HepG2 (cell line): Measurements from ENCODE around the gene SLC13A5. TPM values are rescaled to one million over a fixed set of nuclear protein-coding genes. Genes with fewer than 3 reads are reported as not detected.

Experiments
- ATAC-seq: fragments of 200-7000 bp; cut with Tn5 transposase; 3 replicates; pipeline ENCODE4 v1.9.1; 2020; ENCODE audit warnings: mild to moderate bottlenecking, moderate library complexity
- BruUV-seq: library from RNA; stranded (reverse); fragments of 400-500 nt; replicated peaks from 2 replicates; lab custom pipeline; 2021; lab: Mats Ljungman, UMichigan
- CTCF ChIA-PET: fragments of 300-600 bp; formaldehyde crosslinking; extraction: SDS; loops from one replicate; lab custom pipeline; 2021; ENCODE audit warnings: low total read pairs, inconsistent platforms, low intra/inter-chr PET ratio; lab: Yijun Ruan, JAX
- POLR2A ChIA-PET: fragments of 350-600 bp; sonication (Branson Sonifier 250); formaldehyde crosslinking; loops from one replicate; lab custom pipeline; 2020; ENCODE audit warnings: antibody characterized with exemption, inconsistent platforms; lab: Yijun Ruan, JAX
- DNase-seq: peaks from one replicate; pipeline ENCODE4 v3.0.0-alpha.2; 2015; ENCODE audit warnings: low spot score
- FAIRE-seq: peaks from 3 replicates; lab custom pipeline; 2011; peaks lifted over from hg19 to GRCh38; lab: Jason Lieb, UNC
- H2AFZ ChIP-seq: one replicate; pipeline ENCODE4 v1.6.1; 2011; ENCODE audit warnings: low read length, inconsistent platforms
- H3K27ac ChIP-seq: fragments of 300-600 bp; 3 replicates; pipeline ENCODE4 v1.8.0; 2011; ENCODE audit warnings: mixed run types, mild to moderate bottlenecking, mixed read lengths, low read length, inconsistent platforms; ENCODE audit not compliant: insufficient read depth; ENCODE audit errors: extremely low read length
- H3K27me3 ChIP-seq, 2 experiments: fragments of 200-600 bp in 1 of 2; 2 replicates in 1 of 2; 3 replicates in 1 of 2; pipeline versions ENCODE4 v1.6.0 to v1.8.0; 2011; ENCODE audit warnings: low read length in 2 of 2, mild to moderate bottlenecking in 2 of 2, moderate library complexity in 2 of 2, inconsistent platforms in 1 of 2; ENCODE audit not compliant: insufficient read depth in 2 of 2, control insufficient read depth in 1 of 2
- H3K36me3 ChIP-seq, 2 experiments: fragments of 200-600 bp in 1 of 2; replicated peaks in 1 of 2; 2 replicates in 1 of 2; 3 replicates in 1 of 2; pipeline versions ENCODE4 v1.5.1 to v1.8.0; 2011; ENCODE audit warnings: low read length in 2 of 2, inconsistent platforms in 1 of 2; ENCODE audit not compliant: insufficient read depth in 2 of 2, control insufficient read depth in 1 of 2
- H3K4me1 ChIP-seq: 2 replicates; pipeline ENCODE4 v1.5.1; 2012; ENCODE audit warnings: low read length, inconsistent platforms; ENCODE audit not compliant: insufficient read depth
- H3K4me2 ChIP-seq: 2 replicates; pipeline ENCODE4 v1.6.0; 2011; ENCODE audit warnings: low read depth, low read length, inconsistent platforms
- H3K4me3 ChIP-seq, 3 experiments: fragments of 200-600 bp in 1 of 3; sonication (generic), shearing (Covaris generic) in 1 of 3; replicated peaks in 1 of 3; 2 replicates each; pipeline ENCODE4 v1.5.1; 2011 to 2016; ENCODE audit warnings: low read length in 3 of 3, inconsistent platforms in 2 of 3, low read depth in 2 of 3, mild to moderate bottlenecking in 2 of 3, control low read depth in 1 of 3, mixed read lengths in 1 of 3; ENCODE audit not compliant: insufficient read depth in 1 of 3
- H3K79me2 ChIP-seq: one replicate; pipeline ENCODE4 v1.6.1; 2011; ENCODE audit warnings: low read length, inconsistent platforms; ENCODE audit not compliant: insufficient read depth
- H3K9ac ChIP-seq: 2 replicates; pipeline ENCODE4 v1.6.0; 2011; ENCODE audit warnings: mild to moderate bottlenecking, low read depth, low read length, inconsistent platforms; ENCODE audit not compliant: insufficient read depth
- H3K9me3 ChIP-seq: 2 replicates; pipeline ENCODE4 v1.5.1; 2012; ENCODE audit warnings: mild to moderate bottlenecking, low read length
- H4K20me1 ChIP-seq: 2 replicates; pipeline ENCODE4 v1.6.0; 2011; ENCODE audit warnings: inconsistent platforms, mild to moderate bottlenecking, low read length, moderate library complexity; ENCODE audit not compliant: insufficient read depth
- BATF2 ChIP-seq: sonication (generic); formaldehyde crosslinking; IDR thresholded peaks from 2 replicates; pipeline ENCODE4 v1.8.0; 2022; ENCODE audit warnings: mild to moderate bottlenecking, missing genetic modification reagents, moderate library complexity
- DNMT1 ChIP-seq: sonication (generic); formaldehyde crosslinking; IDR thresholded peaks from 2 replicates; pipeline ENCODE4 v1.5.1; 2020; ENCODE audit warnings: mild to moderate bottlenecking, missing genetic modification reagents
- MAFF ChIP-seq: IDR thresholded peaks from 2 replicates; pipeline ENCODE4 v1.6.1; 2011; ENCODE audit warnings: low read depth, low read length, improper control_type of control experiment
- MAFK ChIP-seq, 2 experiments: IDR thresholded peaks in 1 of 2; conservative IDR thresholded peaks in 1 of 2; 2 replicates each; pipeline ENCODE4 v1.6.1; 2011; ENCODE audit warnings: improper control_type of control experiment in 2 of 2, low read length in 2 of 2
- TRAFD1 ChIP-seq: sonication (generic); formaldehyde crosslinking; IDR thresholded peaks from 2 replicates; pipeline ENCODE4 v1.5.1; 2020; ENCODE audit warnings: missing genetic modification reagents, mild to moderate bottlenecking, borderline replicate concordance
- ZNF572 ChIP-seq: sonication (generic); formaldehyde crosslinking; IDR thresholded peaks from 2 replicates; pipeline ENCODE4 v1.5.1; 2020; ENCODE audit warnings: mild to moderate bottlenecking, missing genetic modification reagents
- ZNF607 ChIP-seq: sonication (generic); formaldehyde crosslinking; IDR thresholded peaks from 2 replicates; pipeline ENCODE4 v1.5.1; 2020; ENCODE audit warnings: missing genetic modification reagents, mild to moderate bottlenecking, borderline replicate concordance
- ZNF687 ChIP-seq: sonication (generic); formaldehyde crosslinking; IDR thresholded peaks from 2 replicates; pipeline ENCODE4 v1.5.1; 2020; ENCODE audit warnings: mild to moderate bottlenecking, missing genetic modification reagents, moderate library complexity
- WGBS: methylation state at CpG from one replicate; pipeline ENCODE4 v1.1.6; 2017; ENCODE audit warnings: low lambda C conversion rate; 5-methylcytosine and 5-hydroxymethylcytosine counted together
- in situ Hi-C: cut with HindIII; loops from 2 replicates; pipeline ENCODE4 v1.10.0; 2017; ENCODE audit warnings: low pct_unique_long_range_greater_than_20kb; ENCODE audit not compliant: extremely low pct_ligation_motif_present
- intact Hi-C: fragments of 100-400 bp; cut with micrococcal nuclease; formaldehyde crosslinking; loops from one replicate; pipeline ENCODE4 v1.10.0; 2022; ENCODE audit not compliant: unreplicated experiment
- polyA plus RNA-seq, 8 experiments: library from polyadenylated mRNA; depleted of rRNA in 3 of 8; stranded (reverse) in 7 of 8; unstranded in 1 of 8; fragments of >200 nt; fragmentation: Illumina TruSeq in 4 of 8; extraction: Trizol in 4 of 8; gene quantifications; 2 replicates each; pipeline versions ENCODE4 v1.2.1 to v1.2.3, GENCODE V29; 2011 to 2016; ENCODE audit warnings: low read depth in 4 of 8, missing spikeins in 1 of 8, mixed read lengths in 1 of 8; ENCODE audit not compliant: insufficient read depth in 1 of 8
- total RNA-seq, 5 experiments: library from RNA; depleted of rRNA; stranded (reverse); fragments of >200 nt; fragmentation: Illumina TruSeq; extraction: Trizol; gene quantifications; 2 replicates each; pipeline ENCODE4 v1.2.3, GENCODE V29; 2016; ENCODE audit warnings: low read depth in 1 of 5

SLC13A5 gene
- total and polyA plus RNA-seq, 2 of the 13 experiments (the other 11 are each of a cell fraction or from before 2014, with no cell fraction given), result 42.8 to 310 TPM

- DNase-seq, result no peak
- WGBS, result 93% methylated on average over 9 of the region's 9 CpGs
- no peak for ATAC-seq
- peak; percentile 47 to 68 for TF ChIP-seq MAFK (conservative IDR thresholded peaks at IDR 0.05 in 1 of 2, IDR thresholded peaks at IDR 0.05 in 1 of 2; ENCODE audit: low read length in 2 of 2)
- TF ChIP-seq DNMT1 (CRISPR knock-in tag), result no peak
- peak; percentile 25; the same call in 1 of the 2 replicates for TF ChIP-seq MAFF
- TF ChIP-seq, all 625 proteins: peak for 2
- Histone ChIP-seq H3K9ac (no peak overlapping the region), H3K27me3 (no peaks in the 10 kb centered on the region), H3K9me3 (no peaks in the 10 kb centered on the region), H3K79me2 (no peaks in the 10 kb centered on the region), H3K36me3 (peaks cover 11 to 47% of the 10 kb centered on the region in 2 experiments), H3K27ac (no peak overlapping the region), H2AFZ (no peak overlapping the region), H4K20me1 (no peaks in the 10 kb centered on the region), H3K4me1 (peaks cover 40% of the 10 kb centered on the region), H3K4me2 (no peak overlapping the region), H3K4me3 (no peak overlapping the region)
- ChIA-PET POLR2A (interaction anchor here (1.4 to 2.1 kb wide), 3 partner anchors 11 to 24 kb away, joined by 3 to 9 read pairs (median 4); partner anchors contain the start of gene SLC13A5), CTCF (no interaction called here)
- intact Hi-C loops, result no loop called here
- no TSS peak for BruUV-seq
- in situ Hi-C loops, result no loop called here
- no peak for FAIRE-seq
Observed at GRCh38 chr17:6688944-6689343, 24.2 kb downstream of the SLC13A5 start.

- DNase-seq, result no peak
- no TSS peak for BruUV-seq
- Histone ChIP-seq H3K9ac (no peak overlapping the region), H4K20me1 (no peaks in the 10 kb centered on the region), H3K79me2 (no peaks in the 10 kb centered on the region), H3K4me2 (no peak overlapping the region), H3K4me3 (no peak overlapping the region), H3K27ac (no peak overlapping the region), H3K4me1 (peaks cover 52% of the 10 kb centered on the region), H2AFZ (no peak overlapping the region), H3K27me3 (no peaks in the 10 kb centered on the region), H3K36me3 (peaks cover 3 to 23% of the 10 kb centered on the region in 2 experiments), H3K9me3 (no peaks in the 10 kb centered on the region)
- in situ Hi-C loops (no loop called here), intact Hi-C loops (no loop called here)
- no peak for ATAC-seq
- no peak for FAIRE-seq
- ChIA-PET CTCF (no interaction called here), POLR2A (interaction anchor here (1.8 to 7.7 kb wide), 2 partner anchors 9 to 14 kb away, joined by 5 to 265 read pairs; no protein-coding TSS in a partner anchor)
- 100% methylated on average over 3 of the region's 4 CpGs for WGBS
- 0 out of 2 replicates have a peak, but pooled peaks have one; percentile 62 for TF ChIP-seq ZNF572
- TF ChIP-seq ZNF607 (CRISPR knock-in tag), result 0 out of 2 replicates have a peak, but pooled peaks have one; percentile 60
- no peak for TF ChIP-seq TRAFD1 (CRISPR knock-in tag)
- no peak for TF ChIP-seq BATF2
- TF ChIP-seq ZNF687 (CRISPR knock-in tag), result peak; percentile 1; the same call in 1 of the 2 replicates
Observed at GRCh38 chr17:6686026-6686425, 27.1 kb downstream of the SLC13A5 start.
